ENCODE results near the gene IPMK.
"Not testable (repeated sequence)": the region's sequence is repeated elsewhere in the genome, so short reads cannot be mapped to it uniquely, and the experiment has no call there.

- not testable (repeated sequence) for TF ChIP-seq CTCF, POLR2A (IDR thresholded peaks at IDR 0.05)
Observed at GRCh38 chr10:58244666-58245065, 23.0 kb downstream of the IPMK start.

Measured in body of pancreas (tissue), 4 donors.